ENCODE data around the gene CYB5R3. TPM values are rescaled to one million over a fixed set of nuclear protein-coding genes. Genes with fewer than 3 reads are reported as not detected.
A peak's percentile ranks its signal among the peaks of the same experiment; 100 is the strongest.

Gene CYB5R3
- total RNA-seq, 1 experiment from 2014 or later, result 85.4 TPM

DNA sequence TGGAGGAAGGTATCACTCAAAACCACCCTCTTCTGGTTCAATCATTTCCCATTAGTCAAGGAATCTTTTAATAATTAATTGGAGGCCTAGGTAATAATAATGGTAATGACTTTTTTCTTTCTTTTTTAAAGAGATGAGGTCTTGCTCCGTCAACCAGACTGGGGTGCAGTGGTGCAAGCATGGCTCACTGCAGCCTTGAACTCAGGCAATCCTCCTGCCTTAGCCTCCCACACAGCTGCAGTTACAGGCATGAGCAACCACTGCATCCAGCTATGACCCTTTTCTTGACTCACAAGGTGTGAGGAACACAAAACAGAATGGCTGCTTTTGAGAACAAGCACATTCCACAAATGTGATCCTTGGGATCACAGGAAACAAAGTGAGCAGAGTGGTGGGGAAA, 38.1 kb downstream of the CYB5R3 start:
- ChIA-PET POLR2A (no interaction called here), CTCF (no interaction called here)
- peaks cover 3% of the 10 kb centered on the region; the same call in 1 of the 2 replicates for H3K9me3 Mint-ChIP-seq
- H3K27ac Mint-ChIP-seq, result peak overlapping the region; percentile 57
- no peak overlapping the region for H3K4me3 Mint-ChIP-seq
- ATAC-seq, result no peak
- DNase-seq (ENCODE audit: low spot score), result no peak
- no peaks in the 10 kb centered on the region for H3K27me3 Mint-ChIP-seq (ENCODE audit: low read depth)
- TF ChIP-seq USF1 (CRISPR knock-in tag; IDR thresholded peaks at IDR 0.05) (no peak), KAT7 (CRISPR knock-in tag; IDR thresholded peaks at IDR 0.05; ENCODE audit: borderline replicate concordance) (no peak), GABPB1 (CRISPR knock-in tag; IDR thresholded peaks at IDR 0.05) (no peak)
- TF ChIP-seq, protein P1, sequence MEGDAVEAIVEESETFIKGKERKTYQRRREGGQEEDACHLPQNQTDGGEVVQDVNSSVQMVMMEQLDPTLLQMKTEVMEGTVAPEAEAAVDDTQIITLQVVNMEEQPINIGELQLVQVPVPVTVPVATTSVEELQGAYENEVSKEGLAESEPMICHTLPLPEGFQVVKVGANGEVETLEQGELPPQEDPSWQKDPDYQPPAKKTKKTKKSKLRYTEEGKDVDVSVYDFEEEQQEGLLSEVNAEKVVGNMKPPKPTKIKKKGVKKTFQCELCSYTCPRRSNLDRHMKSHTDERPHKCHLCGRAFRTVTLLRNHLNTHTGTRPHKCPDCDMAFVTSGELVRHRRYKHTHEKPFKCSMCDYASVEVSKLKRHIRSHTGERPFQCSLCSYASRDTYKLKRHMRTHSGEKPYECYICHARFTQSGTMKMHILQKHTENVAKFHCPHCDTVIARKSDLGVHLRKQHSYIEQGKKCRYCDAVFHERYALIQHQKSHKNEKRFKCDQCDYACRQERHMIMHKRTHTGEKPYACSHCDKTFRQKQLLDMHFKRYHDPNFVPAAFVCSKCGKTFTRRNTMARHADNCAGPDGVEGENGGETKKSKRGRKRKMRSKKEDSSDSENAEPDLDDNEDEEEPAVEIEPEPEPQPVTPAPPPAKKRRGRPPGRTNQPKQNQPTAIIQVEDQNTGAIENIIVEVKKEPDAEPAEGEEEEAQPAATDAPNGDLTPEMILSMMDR (IDR thresholded peaks at IDR 0.05), result no peak
- peaks cover 41% of the 10 kb centered on the region for H3K4me1 Mint-ChIP-seq
- H3K36me3 Mint-ChIP-seq, result peaks cover 50% of the 10 kb centered on the region

GRCh38 chr22:42610186-42610585, 39.0 kb downstream of the CYB5R3 start:
- H3K9me3 Mint-ChIP-seq, result peaks cover 3% of the 10 kb centered on the region; the same call in 1 of the 2 replicates
- H3K4me3 Mint-ChIP-seq, result no peak overlapping the region
- H3K4me1 Mint-ChIP-seq, result peaks cover 35% of the 10 kb centered on the region
- DNase-seq (ENCODE audit: low spot score) (no peak), ATAC-seq (no peak)
- peak overlapping the region; percentile 67; the same call in 1 of the 2 replicates for H3K27ac Mint-ChIP-seq
- TF ChIP-seq NFE2L1 (CRISPR knock-in tag; IDR thresholded peaks at IDR 0.05) (no peak), SOX15 (CRISPR knock-in tag; IDR thresholded peaks at IDR 0.05) (no peak), GRHL2 (CRISPR knock-in tag; IDR thresholded peaks at IDR 0.05; ENCODE audit: insufficient replicate concordance, severe bottlenecking) (no peak), ATF1 (CRISPR knock-in tag; IDR thresholded peaks at IDR 0.05) (no peak)
- TF ChIP-seq, protein P1 (IDR thresholded peaks at IDR 0.05), result no peak
- TF ChIP-seq, protein P2, sequence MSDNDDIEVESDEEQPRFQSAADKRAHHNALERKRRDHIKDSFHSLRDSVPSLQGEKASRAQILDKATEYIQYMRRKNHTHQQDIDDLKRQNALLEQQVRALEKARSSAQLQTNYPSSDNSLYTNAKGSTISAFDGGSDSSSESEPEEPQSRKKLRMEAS (CRISPR knock-in tag; IDR thresholded peaks at IDR 0.05), result no peak
- no peaks in the 10 kb centered on the region for H3K27me3 Mint-ChIP-seq (ENCODE audit: low read depth)
- ChIA-PET CTCF (interaction anchor here (1.0 kb wide), 1 partner anchor 25 kb away, joined by 3 read pairs; no protein-coding TSS in a partner anchor), POLR2A (interaction anchor here (0.5 kb wide), 1 partner anchor 992 kb away, joined by 3 read pairs; no protein-coding TSS in a partner anchor)
- peaks cover 58% of the 10 kb centered on the region for H3K36me3 Mint-ChIP-seq

DNA sequence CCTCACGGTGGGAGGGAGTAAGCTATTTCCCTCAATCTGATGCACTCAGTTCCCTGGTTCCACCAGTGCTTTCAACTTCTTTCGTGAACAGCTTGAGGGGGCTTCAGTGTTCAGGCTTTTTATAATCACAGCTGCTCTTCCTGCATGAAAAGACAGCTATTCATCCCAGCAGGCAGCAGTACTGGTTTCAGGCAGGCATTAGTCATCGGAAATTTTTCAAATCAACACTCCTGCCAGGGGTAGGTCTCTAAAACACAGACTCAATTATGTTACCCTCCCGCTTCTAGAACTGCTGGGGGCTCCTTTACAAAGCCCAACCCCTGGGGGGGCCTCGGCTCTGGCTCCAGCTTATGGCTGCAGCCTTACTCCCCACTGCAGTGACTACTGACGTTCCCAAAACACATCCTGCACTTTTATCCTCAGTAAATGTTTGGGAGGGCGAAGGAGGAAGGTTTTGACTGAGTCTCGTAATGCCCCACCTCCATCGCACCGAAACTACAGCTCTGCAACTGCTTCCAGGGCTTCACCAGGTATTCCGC, 40.3 kb downstream of the CYB5R3 start:
- CTCF ChIA-PET, result no interaction called here
- Mint-ChIP-seq H3K4me3 (no peak overlapping the region), H3K27me3 (ENCODE audit: low read depth) (no peaks in the 10 kb centered on the region), H3K36me3 (peaks cover 58% of the 10 kb centered on the region), H3K9me3 (peaks cover 3% of the 10 kb centered on the region; the same call in 1 of the 2 replicates), H3K27ac (peak overlapping the region; percentile 79; the same call in 1 of the 2 replicates), H3K4me1 (peaks cover 32% of the 10 kb centered on the region)
- DNase-seq (ENCODE audit: low spot score), result no peak
- POLR2A ChIA-PET, result interaction anchor here (0.5 kb wide), 1 partner anchor 20 kb away, joined by 3 read pairs; no protein-coding TSS in a partner anchor
- peak; percentile 39 for ATAC-seq
- TF ChIP-seq NR2C2 (CRISPR knock-in tag; IDR thresholded peaks at IDR 0.05) (no peak), MXD4 (CRISPR knock-in tag; IDR thresholded peaks at IDR 0.05; ENCODE audit: borderline replicate concordance) (no peak), OVOL2 (CRISPR knock-in tag; IDR thresholded peaks at IDR 0.05; ENCODE audit: borderline replicate concordance) (no peak), ZSCAN18 (CRISPR knock-in tag; IDR thresholded peaks at IDR 0.05) (no peak), IRF2 (CRISPR knock-in tag; IDR thresholded peaks at IDR 0.05; ENCODE audit: borderline replicate concordance, low read depth) (no peak), E2F1 (CRISPR knock-in tag; IDR thresholded peaks at IDR 0.05) (no peak), SMAD3 (CRISPR knock-in tag; IDR thresholded peaks at IDR 0.05; ENCODE audit: borderline replicate concordance) (no peak), ERG (CRISPR knock-in tag; IDR thresholded peaks at IDR 0.05) (no peak), ZBTB21 (CRISPR knock-in tag; IDR thresholded peaks at IDR 0.05; ENCODE audit: borderline replicate concordance) (no peak)
- TF ChIP-seq, protein P3, sequence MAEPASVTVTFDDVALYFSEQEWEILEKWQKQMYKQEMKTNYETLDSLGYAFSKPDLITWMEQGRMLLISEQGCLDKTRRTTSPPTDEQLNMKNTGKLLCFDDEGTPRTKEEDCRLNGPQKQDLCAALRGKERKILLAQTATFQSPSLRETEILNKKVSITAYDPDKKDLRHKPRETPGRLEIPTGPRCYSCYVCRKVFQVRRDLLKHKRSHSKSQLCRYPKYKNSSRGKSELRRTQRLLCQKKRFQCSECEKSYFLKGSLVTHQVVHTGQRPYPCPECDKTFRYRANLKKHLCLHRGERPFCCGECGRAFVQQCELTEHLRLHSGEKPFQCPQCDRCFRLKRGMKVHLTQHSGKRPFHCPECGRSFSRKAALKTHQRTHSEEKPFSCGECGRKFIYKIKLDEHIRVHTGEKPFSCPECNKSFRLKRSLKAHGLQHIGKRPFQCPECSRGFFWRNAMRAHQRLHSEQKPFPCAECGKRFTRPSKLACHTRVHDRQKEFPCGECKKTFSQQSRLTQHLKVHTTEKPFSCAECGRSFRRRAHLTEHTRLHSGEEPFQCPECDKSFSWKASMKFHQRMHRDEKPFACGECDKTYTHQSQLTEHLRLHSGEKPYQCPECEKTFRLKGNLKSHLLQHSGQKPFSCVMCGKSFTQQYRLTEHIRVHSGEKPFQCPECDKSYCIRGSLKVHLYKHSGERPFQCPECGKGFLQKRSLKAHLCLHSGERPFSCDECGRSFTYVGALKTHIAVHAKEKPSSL (CRISPR knock-in tag; conservative IDR thresholded peaks at IDR 0.05), result no peak

Data from WTC11 (cell line).